HepG2 (cell line): ENCODE data around the gene QSOX1. TPM values are rescaled to one million over a fixed set of nuclear protein-coding genes. Genes with fewer than 3 reads are reported as not detected.

Experiments used
- ATAC-seq: fragments of 200-7000 bp; cut with Tn5 transposase; 3 replicates; pipeline ENCODE4 v1.9.1; 2020; ENCODE audit warnings: mild to moderate bottlenecking, moderate library complexity
- BruUV-seq: library from RNA; stranded (reverse); fragments of 400-500 nt; replicated peaks from 2 replicates; lab custom pipeline; 2021; lab: Mats Ljungman, UMichigan
- CTCF ChIA-PET: fragments of 300-600 bp; formaldehyde crosslinking; extraction: SDS; loops from one replicate; lab custom pipeline; 2021; ENCODE audit warnings: low total read pairs, inconsistent platforms, low intra/inter-chr PET ratio; lab: Yijun Ruan, JAX
- POLR2A ChIA-PET: fragments of 350-600 bp; sonication (Branson Sonifier 250); formaldehyde crosslinking; loops from one replicate; lab custom pipeline; 2020; ENCODE audit warnings: antibody characterized with exemption, inconsistent platforms; lab: Yijun Ruan, JAX
- DNase-seq: peaks from one replicate; pipeline ENCODE4 v3.0.0-alpha.2; 2015; ENCODE audit warnings: low spot score
- FAIRE-seq: peaks from 3 replicates; lab custom pipeline; 2011; peaks lifted over from hg19 to GRCh38; lab: Jason Lieb, UNC
- H2AFZ ChIP-seq: one replicate; pipeline ENCODE4 v1.6.1; 2011; ENCODE audit warnings: low read length, inconsistent platforms
- H3K27ac ChIP-seq: fragments of 300-600 bp; 3 replicates; pipeline ENCODE4 v1.8.0; 2011; ENCODE audit warnings: mixed run types, mild to moderate bottlenecking, mixed read lengths, low read length, inconsistent platforms; ENCODE audit not compliant: insufficient read depth; ENCODE audit errors: extremely low read length
- H3K27me3 ChIP-seq, 2 experiments: fragments of 200-600 bp in 1 of 2; 2 replicates in 1 of 2; 3 replicates in 1 of 2; pipeline versions ENCODE4 v1.6.0 to v1.8.0; 2011; ENCODE audit warnings: low read length in 2 of 2, mild to moderate bottlenecking in 2 of 2, moderate library complexity in 2 of 2, inconsistent platforms in 1 of 2; ENCODE audit not compliant: insufficient read depth in 2 of 2, control insufficient read depth in 1 of 2
- H3K36me3 ChIP-seq, 2 experiments: fragments of 200-600 bp in 1 of 2; replicated peaks in 1 of 2; 2 replicates in 1 of 2; 3 replicates in 1 of 2; pipeline versions ENCODE4 v1.5.1 to v1.8.0; 2011; ENCODE audit warnings: low read length in 2 of 2, inconsistent platforms in 1 of 2; ENCODE audit not compliant: insufficient read depth in 2 of 2, control insufficient read depth in 1 of 2
- H3K4me1 ChIP-seq: 2 replicates; pipeline ENCODE4 v1.5.1; 2012; ENCODE audit warnings: low read length, inconsistent platforms; ENCODE audit not compliant: insufficient read depth
- H3K4me2 ChIP-seq: 2 replicates; pipeline ENCODE4 v1.6.0; 2011; ENCODE audit warnings: low read depth, low read length, inconsistent platforms
- H3K4me3 ChIP-seq, 3 experiments: fragments of 200-600 bp in 1 of 3; sonication (generic), shearing (Covaris generic) in 1 of 3; replicated peaks in 1 of 3; 2 replicates each; pipeline ENCODE4 v1.5.1; 2011 to 2016; ENCODE audit warnings: low read length in 3 of 3, inconsistent platforms in 2 of 3, low read depth in 2 of 3, mild to moderate bottlenecking in 2 of 3, control low read depth in 1 of 3, mixed read lengths in 1 of 3; ENCODE audit not compliant: insufficient read depth in 1 of 3
- H3K79me2 ChIP-seq: one replicate; pipeline ENCODE4 v1.6.1; 2011; ENCODE audit warnings: low read length, inconsistent platforms; ENCODE audit not compliant: insufficient read depth
- H3K9ac ChIP-seq: 2 replicates; pipeline ENCODE4 v1.6.0; 2011; ENCODE audit warnings: mild to moderate bottlenecking, low read depth, low read length, inconsistent platforms; ENCODE audit not compliant: insufficient read depth
- H3K9me3 ChIP-seq: 2 replicates; pipeline ENCODE4 v1.5.1; 2012; ENCODE audit warnings: mild to moderate bottlenecking, low read length
- H4K20me1 ChIP-seq: 2 replicates; pipeline ENCODE4 v1.6.0; 2011; ENCODE audit warnings: inconsistent platforms, mild to moderate bottlenecking, low read length, moderate library complexity; ENCODE audit not compliant: insufficient read depth
- DNMT3B ChIP-seq: conservative IDR thresholded peaks from 2 replicates; pipeline ENCODE4 v1.6.1; 2016; ENCODE audit warnings: missing biosample characterization, control low read depth
- HINFP ChIP-seq: sonication (generic); formaldehyde crosslinking; IDR thresholded peaks from 2 replicates; pipeline ENCODE4 v1.4.0; 2020; ENCODE audit warnings: low read depth, mild to moderate bottlenecking, missing genetic modification reagents
- MXD4 ChIP-seq: IDR thresholded peaks from 2 replicates; pipeline ENCODE4 v1.6.1; 2016; ENCODE audit warnings: mild to moderate bottlenecking, missing biosample characterization, missing genetic modification reagents
- POGZ ChIP-seq: sonication (generic); formaldehyde crosslinking; IDR thresholded peaks from 2 replicates; pipeline ENCODE4 v1.4.0; 2020; ENCODE audit warnings: mild to moderate bottlenecking, missing genetic modification reagents
- RBM39 ChIP-seq: fragments of 200-400 bp; formaldehyde crosslinking; IDR thresholded peaks from one replicate; pipeline ENCODE4 v1.6.1; 2018; ENCODE audit warnings: antibody characterized with exemption, mild to moderate bottlenecking, low read depth, low read length; ENCODE audit not compliant: poor library complexity, severe bottlenecking
- ZMYM2 ChIP-seq: sonication (generic); formaldehyde crosslinking; IDR thresholded peaks from 2 replicates; pipeline ENCODE4 v1.8.0; 2022; ENCODE audit warnings: mild to moderate bottlenecking, missing genetic modification reagents
- ZNF124 ChIP-seq: sonication (generic); formaldehyde crosslinking; IDR thresholded peaks from 2 replicates; pipeline ENCODE4 v1.4.0; 2020; ENCODE audit warnings: missing genetic modification reagents
- ZNF232 ChIP-seq: sonication (generic); formaldehyde crosslinking; IDR thresholded peaks from 2 replicates; pipeline ENCODE4 v1.4.0; 2020; ENCODE audit warnings: missing genetic modification reagents, borderline replicate concordance
- ZNF577 ChIP-seq: sonication (generic); formaldehyde crosslinking; IDR thresholded peaks from 2 replicates; pipeline ENCODE4 v1.4.0; 2020; ENCODE audit warnings: mild to moderate bottlenecking, low read depth, missing genetic modification reagents, borderline replicate concordance
- WGBS: methylation state at CpG from one replicate; pipeline ENCODE4 v1.1.6; 2017; ENCODE audit warnings: low lambda C conversion rate; 5-methylcytosine and 5-hydroxymethylcytosine counted together
- in situ Hi-C: cut with HindIII; loops from 2 replicates; pipeline ENCODE4 v1.10.0; 2017; ENCODE audit warnings: low pct_unique_long_range_greater_than_20kb; ENCODE audit not compliant: extremely low pct_ligation_motif_present
- intact Hi-C: fragments of 100-400 bp; cut with micrococcal nuclease; formaldehyde crosslinking; loops from one replicate; pipeline ENCODE4 v1.10.0; 2022; ENCODE audit not compliant: unreplicated experiment
- polyA plus RNA-seq, 8 experiments: library from polyadenylated mRNA; depleted of rRNA in 3 of 8; stranded (reverse) in 7 of 8; unstranded in 1 of 8; fragments of >200 nt; fragmentation: Illumina TruSeq in 4 of 8; extraction: Trizol in 4 of 8; gene quantifications; 2 replicates each; pipeline versions ENCODE4 v1.2.1 to v1.2.3, GENCODE V29; 2011 to 2016; ENCODE audit warnings: low read depth in 4 of 8, missing spikeins in 1 of 8, mixed read lengths in 1 of 8; ENCODE audit not compliant: insufficient read depth in 1 of 8
- total RNA-seq, 5 experiments: library from RNA; depleted of rRNA; stranded (reverse); fragments of >200 nt; fragmentation: Illumina TruSeq; extraction: Trizol; gene quantifications; 2 replicates each; pipeline ENCODE4 v1.2.3, GENCODE V29; 2016; ENCODE audit warnings: low read depth in 1 of 5
- TF ChIP-seq, protein P1 (sequence below): sonication (generic); formaldehyde crosslinking; IDR thresholded peaks from 2 replicates; pipeline ENCODE4 v1.5.1; 2020; ENCODE audit warnings: mild to moderate bottlenecking, missing genetic modification reagents
- TF ChIP-seq, protein P2 (sequence below): sonication (generic); formaldehyde crosslinking; IDR thresholded peaks from 2 replicates; pipeline ENCODE4 v1.4.0; 2020; ENCODE audit warnings: mild to moderate bottlenecking, missing genetic modification reagents
- TF ChIP-seq, protein P3 (sequence below): IDR thresholded peaks from 2 replicates; pipeline ENCODE4 v1.4.0; 2020; ENCODE audit warnings: mild to moderate bottlenecking, missing genetic modification reagents

Gene QSOX1
- total and polyA plus RNA-seq, 2 of the 13 experiments (the other 11 are each of a cell fraction or from before 2014, with no cell fraction given), result 6.8 to 40.2 TPM

DNA sequence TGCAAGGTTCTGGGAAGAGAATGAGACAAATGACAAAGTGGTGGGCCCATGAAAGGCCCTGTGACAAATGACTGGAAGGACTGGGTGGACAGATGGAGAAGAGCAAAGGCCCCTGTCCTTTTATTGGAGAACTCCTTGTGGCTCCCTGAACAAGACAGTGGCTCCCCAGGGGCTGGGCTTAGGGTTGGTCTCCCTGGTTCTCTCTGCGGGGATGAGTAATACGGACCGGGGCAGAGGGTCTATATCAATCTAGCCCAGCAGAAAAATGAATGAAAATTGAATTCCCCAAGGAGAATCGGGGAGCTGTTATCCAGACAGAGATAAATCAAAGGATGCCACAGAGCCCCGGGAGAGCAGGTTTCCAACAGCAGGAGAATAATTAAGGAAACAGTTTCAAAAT, 70.2 kb downstream of the QSOX1 start:
- no peaks in the 10 kb centered on the region for H3K79me2 ChIP-seq
- POLR2A ChIA-PET, result no interaction called here
- no peak overlapping the region for H3K4me2 ChIP-seq
- WGBS, result 28% methylated on average over 5 of the region's 5 CpGs
- H3K4me1 ChIP-seq, result peaks cover 8% of the 10 kb centered on the region
- in situ Hi-C loops (no loop called here), intact Hi-C loops (no loop called here)
- no peaks in the 10 kb centered on the region for H3K36me3 ChIP-seq
- no TSS peak for BruUV-seq
- no peak overlapping the region for H2AFZ ChIP-seq
- no peak overlapping the region for H3K27ac ChIP-seq
- no peaks in the 10 kb centered on the region for H3K9me3 ChIP-seq
- H3K27me3 ChIP-seq, result peaks cover 11 to 70% of the 10 kb centered on the region in 2 experiments
- no peak for DNase-seq
- ATAC-seq, result no peak
- H4K20me1 ChIP-seq, result 0 out of 2 replicates have a peak, but pooled peaks cover 5% of the 10 kb centered on the region
- no peak for FAIRE-seq
- CTCF ChIA-PET, result no interaction called here
- no peak overlapping the region for H3K4me3 ChIP-seq
- H3K9ac ChIP-seq, result no peak overlapping the region
- TF ChIP-seq ZMYM2 (CRISPR knock-in tag) (no peak), HINFP (CRISPR knock-in tag) (no peak), ZNF577 (CRISPR knock-in tag) (no peak), DNMT3B (no peak), POGZ (CRISPR knock-in tag) (no peak), ZNF232 (CRISPR knock-in tag) (no peak), MXD4 (CRISPR knock-in tag) (no peak), ZNF124 (CRISPR knock-in tag) (no peak), RBM39 (no peak)
- TF ChIP-seq, protein P1, sequence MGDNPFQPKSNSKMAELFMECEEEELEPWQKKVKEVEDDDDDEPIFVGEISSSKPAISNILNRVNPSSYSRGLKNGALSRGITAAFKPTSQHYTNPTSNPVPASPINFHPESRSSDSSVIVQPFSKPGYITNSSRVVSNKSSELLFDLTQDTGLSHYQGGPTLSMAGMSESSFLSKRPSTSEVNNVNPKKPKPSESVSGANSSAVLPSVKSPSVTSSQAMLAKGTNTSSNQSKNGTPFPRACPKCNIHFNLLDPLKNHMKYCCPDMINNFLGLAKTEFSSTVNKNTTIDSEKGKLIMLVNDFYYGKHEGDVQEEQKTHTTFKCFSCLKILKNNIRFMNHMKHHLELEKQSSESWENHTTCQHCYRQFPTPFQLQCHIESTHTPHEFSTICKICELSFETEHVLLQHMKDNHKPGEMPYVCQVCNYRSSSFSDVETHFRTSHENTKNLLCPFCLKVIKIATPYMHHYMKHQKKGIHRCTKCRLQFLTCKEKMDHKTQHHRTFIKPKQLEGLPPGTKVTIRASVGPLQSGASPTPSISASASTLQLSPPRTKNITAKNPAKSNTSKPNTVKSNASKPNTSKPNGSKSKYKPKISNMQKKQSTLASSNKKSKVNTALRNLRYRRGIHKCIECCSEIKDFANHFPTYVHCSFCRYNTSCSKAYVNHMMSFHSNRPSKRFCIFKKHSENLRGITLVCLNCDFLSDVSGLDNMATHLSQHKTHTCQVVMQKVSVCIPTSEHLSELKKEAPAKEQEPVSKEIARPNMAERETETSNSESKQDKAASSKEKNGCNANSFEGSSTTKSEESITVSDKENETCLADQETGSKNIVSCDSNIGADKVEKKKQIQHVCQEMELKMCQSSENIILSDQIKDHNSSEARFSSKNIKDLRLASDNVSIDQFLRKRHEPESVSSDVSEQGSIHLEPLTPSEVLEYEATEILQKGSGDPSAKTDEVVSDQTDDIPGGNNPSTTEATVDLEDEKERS, result no peak
- TF ChIP-seq, protein P2, sequence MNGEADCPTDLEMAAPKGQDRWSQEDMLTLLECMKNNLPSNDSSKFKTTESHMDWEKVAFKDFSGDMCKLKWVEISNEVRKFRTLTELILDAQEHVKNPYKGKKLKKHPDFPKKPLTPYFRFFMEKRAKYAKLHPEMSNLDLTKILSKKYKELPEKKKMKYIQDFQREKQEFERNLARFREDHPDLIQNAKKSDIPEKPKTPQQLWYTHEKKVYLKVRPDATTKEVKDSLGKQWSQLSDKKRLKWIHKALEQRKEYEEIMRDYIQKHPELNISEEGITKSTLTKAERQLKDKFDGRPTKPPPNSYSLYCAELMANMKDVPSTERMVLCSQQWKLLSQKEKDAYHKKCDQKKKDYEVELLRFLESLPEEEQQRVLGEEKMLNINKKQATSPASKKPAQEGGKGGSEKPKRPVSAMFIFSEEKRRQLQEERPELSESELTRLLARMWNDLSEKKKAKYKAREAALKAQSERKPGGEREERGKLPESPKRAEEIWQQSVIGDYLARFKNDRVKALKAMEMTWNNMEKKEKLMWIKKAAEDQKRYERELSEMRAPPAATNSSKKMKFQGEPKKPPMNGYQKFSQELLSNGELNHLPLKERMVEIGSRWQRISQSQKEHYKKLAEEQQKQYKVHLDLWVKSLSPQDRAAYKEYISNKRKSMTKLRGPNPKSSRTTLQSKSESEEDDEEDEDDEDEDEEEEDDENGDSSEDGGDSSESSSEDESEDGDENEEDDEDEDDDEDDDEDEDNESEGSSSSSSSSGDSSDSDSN (CRISPR knock-in tag), result no peak
- TF ChIP-seq, protein P3, sequence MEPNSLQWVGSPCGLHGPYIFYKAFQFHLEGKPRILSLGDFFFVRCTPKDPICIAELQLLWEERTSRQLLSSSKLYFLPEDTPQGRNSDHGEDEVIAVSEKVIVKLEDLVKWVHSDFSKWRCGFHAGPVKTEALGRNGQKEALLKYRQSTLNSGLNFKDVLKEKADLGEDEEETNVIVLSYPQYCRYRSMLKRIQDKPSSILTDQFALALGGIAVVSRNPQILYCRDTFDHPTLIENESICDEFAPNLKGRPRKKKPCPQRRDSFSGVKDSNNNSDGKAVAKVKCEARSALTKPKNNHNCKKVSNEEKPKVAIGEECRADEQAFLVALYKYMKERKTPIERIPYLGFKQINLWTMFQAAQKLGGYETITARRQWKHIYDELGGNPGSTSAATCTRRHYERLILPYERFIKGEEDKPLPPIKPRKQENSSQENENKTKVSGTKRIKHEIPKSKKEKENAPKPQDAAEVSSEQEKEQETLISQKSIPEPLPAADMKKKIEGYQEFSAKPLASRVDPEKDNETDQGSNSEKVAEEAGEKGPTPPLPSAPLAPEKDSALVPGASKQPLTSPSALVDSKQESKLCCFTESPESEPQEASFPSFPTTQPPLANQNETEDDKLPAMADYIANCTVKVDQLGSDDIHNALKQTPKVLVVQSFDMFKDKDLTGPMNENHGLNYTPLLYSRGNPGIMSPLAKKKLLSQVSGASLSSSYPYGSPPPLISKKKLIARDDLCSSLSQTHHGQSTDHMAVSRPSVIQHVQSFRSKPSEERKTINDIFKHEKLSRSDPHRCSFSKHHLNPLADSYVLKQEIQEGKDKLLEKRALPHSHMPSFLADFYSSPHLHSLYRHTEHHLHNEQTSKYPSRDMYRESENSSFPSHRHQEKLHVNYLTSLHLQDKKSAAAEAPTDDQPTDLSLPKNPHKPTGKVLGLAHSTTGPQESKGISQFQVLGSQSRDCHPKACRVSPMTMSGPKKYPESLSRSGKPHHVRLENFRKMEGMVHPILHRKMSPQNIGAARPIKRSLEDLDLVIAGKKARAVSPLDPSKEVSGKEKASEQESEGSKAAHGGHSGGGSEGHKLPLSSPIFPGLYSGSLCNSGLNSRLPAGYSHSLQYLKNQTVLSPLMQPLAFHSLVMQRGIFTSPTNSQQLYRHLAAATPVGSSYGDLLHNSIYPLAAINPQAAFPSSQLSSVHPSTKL, result no peak
